Choroid plexus epithelial cell (primary cell): ENCODE measurements around the gene ZCCHC12.

ENCODE experiments used
- DNase-seq: peaks from one replicate; pipeline ENCODE4 v3.0.0-alpha.2; 2010; ENCODE audit warnings: low read depth
- H3K4me3 ChIP-seq: 2 replicates; pipeline ENCODE4 v1.5.1; 2011; ENCODE audit warnings: low read depth, mild to moderate bottlenecking, control low read depth, low read length, moderate library complexity
- TF ChIP-seq, protein P1 (sequence below): conservative IDR thresholded peaks from 2 replicates; pipeline ENCODE4 v1.5.1; 2011; ENCODE audit warnings: low read depth, mild to moderate bottlenecking, control low read depth, inconsistent platforms, low read length, moderate library complexity

ZCCHC12 gene

GRCh38 chrX:118823263-118824172 lies at the start of gene ZCCHC12:
TSS of gene ZCCHC12 (plus strand) at chrX:118823824. CDS start at chrX:118825245, 1,421 bp downstream.
- peak; percentile 42 for DNase-seq
- H3K4me3 ChIP-seq = peak within 1 kb of the TSS; percentile 26
- TF ChIP-seq, protein P1, sequence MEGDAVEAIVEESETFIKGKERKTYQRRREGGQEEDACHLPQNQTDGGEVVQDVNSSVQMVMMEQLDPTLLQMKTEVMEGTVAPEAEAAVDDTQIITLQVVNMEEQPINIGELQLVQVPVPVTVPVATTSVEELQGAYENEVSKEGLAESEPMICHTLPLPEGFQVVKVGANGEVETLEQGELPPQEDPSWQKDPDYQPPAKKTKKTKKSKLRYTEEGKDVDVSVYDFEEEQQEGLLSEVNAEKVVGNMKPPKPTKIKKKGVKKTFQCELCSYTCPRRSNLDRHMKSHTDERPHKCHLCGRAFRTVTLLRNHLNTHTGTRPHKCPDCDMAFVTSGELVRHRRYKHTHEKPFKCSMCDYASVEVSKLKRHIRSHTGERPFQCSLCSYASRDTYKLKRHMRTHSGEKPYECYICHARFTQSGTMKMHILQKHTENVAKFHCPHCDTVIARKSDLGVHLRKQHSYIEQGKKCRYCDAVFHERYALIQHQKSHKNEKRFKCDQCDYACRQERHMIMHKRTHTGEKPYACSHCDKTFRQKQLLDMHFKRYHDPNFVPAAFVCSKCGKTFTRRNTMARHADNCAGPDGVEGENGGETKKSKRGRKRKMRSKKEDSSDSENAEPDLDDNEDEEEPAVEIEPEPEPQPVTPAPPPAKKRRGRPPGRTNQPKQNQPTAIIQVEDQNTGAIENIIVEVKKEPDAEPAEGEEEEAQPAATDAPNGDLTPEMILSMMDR = no peak

- TF ChIP-seq, protein P1 = no peak
- DNase-seq = no peak
- H3K4me3 ChIP-seq = no peak overlapping the region
Observed at GRCh38 chrX:118779581-118779980, 44.0 kb upstream of the ZCCHC12 start.

DNA sequence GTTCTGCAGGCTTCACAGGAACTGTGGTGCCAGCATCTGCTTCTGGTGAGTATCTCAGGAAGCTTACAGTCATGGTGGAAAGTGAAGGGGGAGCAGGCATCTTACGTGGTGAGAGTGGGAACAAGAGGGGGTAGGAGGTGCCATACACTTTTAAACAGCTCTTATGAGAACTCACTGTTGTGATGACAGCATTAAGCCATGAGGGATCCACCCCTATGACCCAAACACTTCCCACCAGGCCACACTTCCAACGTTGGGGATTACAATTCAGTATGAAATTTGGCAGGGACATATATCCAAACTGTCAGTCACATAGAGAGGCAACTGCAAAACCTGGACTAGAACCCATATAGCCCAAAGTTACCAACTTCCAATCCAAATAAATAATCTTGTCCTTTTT lies 43.1 kb upstream of the ZCCHC12 start:
- TF ChIP-seq, protein P1 = no peak
- no peak for DNase-seq
- H3K4me3 ChIP-seq = no peak overlapping the region

- TF ChIP-seq, protein P1 = no peak
- H3K4me3 ChIP-seq = no peak overlapping the region
- DNase-seq = peak; percentile 29
Observed at GRCh38 chrX:118780911-118781310, 42.7 kb upstream of the ZCCHC12 start.

- H3K4me3 ChIP-seq = no peak overlapping the region
- peak; percentile 10 for DNase-seq
- TF ChIP-seq, protein P1 = no peak
Observed at GRCh38 chrX:118795528-118796280, 27.9 kb upstream of the ZCCHC12 start.

DNA sequence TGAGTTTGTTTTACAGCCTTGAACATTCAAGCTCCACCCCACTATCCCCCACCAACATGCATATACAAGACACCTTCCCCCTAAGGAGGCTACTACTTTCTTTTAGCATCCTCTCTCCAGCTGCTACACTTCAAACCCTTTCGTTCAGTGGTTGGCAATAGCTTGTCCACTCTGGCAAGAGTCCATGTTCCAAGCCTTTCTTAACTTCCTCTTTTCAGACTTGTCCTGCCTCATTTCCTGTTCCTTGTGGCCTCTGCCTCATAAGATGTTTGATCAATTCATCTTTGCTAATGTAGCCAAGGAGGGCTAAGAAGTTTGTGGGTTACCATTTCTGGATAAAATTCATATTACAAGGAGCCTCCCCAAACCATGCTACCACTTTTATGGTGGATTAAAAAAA lies 20.8 kb upstream of the ZCCHC12 start:
- DNase-seq = peak; percentile 68
- TF ChIP-seq, protein P1 = no peak
- no peak overlapping the region for H3K4me3 ChIP-seq
